B cell (primary cell): ENCODE results near the gene MYBPC3.

Experiments used
- EZH2 ChIP-seq: IDR thresholded peaks from 2 replicates; pipeline ENCODE4 v1.6.1; 2012; ENCODE audit warnings: borderline replicate concordance, low read depth, mild to moderate bottlenecking, moderate library complexity, low read length; ENCODE audit not compliant: insufficient read depth, poor library complexity, severe bottlenecking
- TF ChIP-seq, protein P1 (sequence below): fragments of 200-600 bp; IDR thresholded peaks from one replicate; pipeline ENCODE4 v1.8.0; 2022; ENCODE audit warnings: antibody characterized with exemption, mild to moderate bottlenecking

DNA sequence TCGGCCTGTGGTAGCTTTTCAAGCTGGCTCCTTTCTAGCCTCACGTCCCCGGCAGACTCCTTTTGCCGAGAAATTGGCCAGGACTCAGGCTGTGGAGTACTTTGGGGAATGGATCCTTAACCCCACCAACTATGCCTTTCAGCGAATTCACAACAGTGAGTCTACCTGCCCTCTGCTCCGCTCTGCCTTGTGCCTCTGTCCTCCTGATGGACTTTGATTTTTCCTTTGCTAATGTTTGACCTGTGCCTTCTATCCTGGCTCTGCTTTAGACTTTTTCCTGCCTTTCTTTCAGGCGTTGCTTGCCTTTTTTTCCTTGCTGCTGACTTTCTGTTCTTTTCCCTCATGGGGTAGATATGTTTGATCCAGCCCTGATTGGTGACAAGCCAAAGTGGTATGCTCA, 70.0 kb downstream of the MYBPC3 start:
- TF ChIP-seq, protein P1, sequence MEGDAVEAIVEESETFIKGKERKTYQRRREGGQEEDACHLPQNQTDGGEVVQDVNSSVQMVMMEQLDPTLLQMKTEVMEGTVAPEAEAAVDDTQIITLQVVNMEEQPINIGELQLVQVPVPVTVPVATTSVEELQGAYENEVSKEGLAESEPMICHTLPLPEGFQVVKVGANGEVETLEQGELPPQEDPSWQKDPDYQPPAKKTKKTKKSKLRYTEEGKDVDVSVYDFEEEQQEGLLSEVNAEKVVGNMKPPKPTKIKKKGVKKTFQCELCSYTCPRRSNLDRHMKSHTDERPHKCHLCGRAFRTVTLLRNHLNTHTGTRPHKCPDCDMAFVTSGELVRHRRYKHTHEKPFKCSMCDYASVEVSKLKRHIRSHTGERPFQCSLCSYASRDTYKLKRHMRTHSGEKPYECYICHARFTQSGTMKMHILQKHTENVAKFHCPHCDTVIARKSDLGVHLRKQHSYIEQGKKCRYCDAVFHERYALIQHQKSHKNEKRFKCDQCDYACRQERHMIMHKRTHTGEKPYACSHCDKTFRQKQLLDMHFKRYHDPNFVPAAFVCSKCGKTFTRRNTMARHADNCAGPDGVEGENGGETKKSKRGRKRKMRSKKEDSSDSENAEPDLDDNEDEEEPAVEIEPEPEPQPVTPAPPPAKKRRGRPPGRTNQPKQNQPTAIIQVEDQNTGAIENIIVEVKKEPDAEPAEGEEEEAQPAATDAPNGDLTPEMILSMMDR, result no peak
- no peak for TF ChIP-seq EZH2
